Endodermal cell (in vitro differentiated cells): Measurements from ENCODE around the gene ARL6. TPM values are rescaled to one million over a fixed set of nuclear protein-coding genes. Genes with fewer than 3 reads are reported as not detected.

ENCODE experiments used
- DNase-seq: peaks from one replicate; pipeline ENCODE4 v3.0.0-alpha.2; 2017
- H3K27ac ChIP-seq: 2 replicates; pipeline ENCODE4 v1.5.1; 2013; ENCODE audit warnings: mild to moderate bottlenecking, low read depth, low read length, moderate library complexity
- H3K27me3 ChIP-seq: 2 replicates; pipeline ENCODE4 v1.6.1; 2013; ENCODE audit warnings: mild to moderate bottlenecking, low read length, moderate library complexity; ENCODE audit not compliant: insufficient read depth, control insufficient read depth, poor library complexity, severe bottlenecking
- H3K36me3 ChIP-seq: 2 replicates; pipeline ENCODE4 v1.7.0; 2013; ENCODE audit warnings: mild to moderate bottlenecking, low read length, moderate library complexity; ENCODE audit not compliant: control insufficient read depth, insufficient read depth
- H3K4me1 ChIP-seq: one replicate; pipeline ENCODE4 v1.7.0; 2013; ENCODE audit warnings: low read length; ENCODE audit not compliant: control insufficient read depth, insufficient read depth
- H3K4me3 ChIP-seq: 2 replicates; pipeline ENCODE4 v1.5.1; 2013; ENCODE audit warnings: mild to moderate bottlenecking, low read length, moderate library complexity
- H3K9ac ChIP-seq: 2 replicates; pipeline ENCODE4 v1.6.1; 2013; ENCODE audit warnings: mild to moderate bottlenecking, low read length, moderate library complexity; ENCODE audit not compliant: poor library complexity, severe bottlenecking; ENCODE audit errors: extremely low read depth
- H3K9me3 ChIP-seq: 2 replicates; pipeline ENCODE4 v1.6.1; 2013; ENCODE audit warnings: mild to moderate bottlenecking, low read length, moderate library complexity; ENCODE audit not compliant: control insufficient read depth
- H3K27ac Mint-ChIP-seq: 2 replicates; pipeline ENCODE4 v1.8.0; 2020; ENCODE audit warnings: mixed read lengths
- H3K27me3 Mint-ChIP-seq: 2 replicates; pipeline ENCODE4 v1.8.0; 2021; ENCODE audit warnings: mild to moderate bottlenecking, mixed read lengths; ENCODE audit not compliant: insufficient read depth
- H3K36me3 Mint-ChIP-seq: 2 replicates; pipeline ENCODE4 v1.8.0; 2020; ENCODE audit warnings: low read depth, mixed read lengths
- H3K4me1 Mint-ChIP-seq: 2 replicates; pipeline ENCODE4 v1.8.0; 2020; ENCODE audit warnings: mixed read lengths
- H3K4me3 Mint-ChIP-seq: 2 replicates; pipeline ENCODE4 v1.8.0; 2020; ENCODE audit warnings: mild to moderate bottlenecking, moderate library complexity, mixed read lengths
- H3K9me3 Mint-ChIP-seq: 2 replicates; pipeline ENCODE4 v1.8.0; 2020; ENCODE audit warnings: mild to moderate bottlenecking, mixed read lengths
- WGBS, 2 experiments: methylation state at CpG; one replicate each; pipeline versions ENCODE4 v1.1.5 to v1.1.7; 2013; ENCODE audit warnings: missing lambda C conversion rate in 2 of 2, mixed read lengths in 1 of 2; ENCODE audit not compliant: insufficient coverage in 1 of 2, insufficient read length in 1 of 2; 5-methylcytosine and 5-hydroxymethylcytosine counted together
- total RNA-seq, 2 donors: library from RNA; stranded (reverse); fragmentation: NEBNext Ultra II Directional in 1 of 2; extraction: Animal tissue kit (Norgen Biotek cat#: 25700) in 1 of 2; gene quantifications; 2 replicates in 1 of 2; 3 replicates in 1 of 2; pipeline ENCODE4 v1.2.1, GENCODE V29; 2021
- TF ChIP-seq, protein P1 (sequence below): fragments of 200-600 bp; sonication (generic); conservative IDR thresholded peaks from 2 replicates; pipeline ENCODE4 v1.5.0; 2021; ENCODE audit warnings: antibody characterized with exemption, mild to moderate bottlenecking

The ARL6 gene
- total RNA-seq, 2 donors from 2014 or later, result 11.1 to 15.7 TPM

DNA sequence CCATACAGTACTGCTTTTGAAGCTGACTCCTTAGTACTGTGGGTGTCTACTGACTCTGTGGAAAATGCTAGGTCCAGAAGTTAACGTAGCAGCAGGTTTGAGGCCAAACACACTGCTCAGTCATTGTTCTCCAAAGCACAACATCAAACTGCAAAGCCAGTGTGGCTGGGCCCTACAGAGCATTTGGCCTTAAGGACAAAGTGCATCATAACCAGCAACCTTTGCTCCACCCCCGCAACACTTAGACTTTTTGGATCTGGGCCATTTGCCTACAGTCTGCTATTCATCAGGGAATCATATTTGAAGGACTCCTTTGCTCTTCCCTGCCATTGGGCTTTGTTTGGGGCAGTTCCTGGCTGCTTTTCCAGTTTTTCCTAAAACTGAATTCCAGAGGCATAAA, 43.1 kb upstream of the ARL6 start:
- Mint-ChIP-seq H3K27ac (no peak overlapping the region), H3K27me3 (no peaks in the 10 kb centered on the region), H3K36me3 (no peaks in the 10 kb centered on the region), H3K4me1 (no peaks in the 10 kb centered on the region), H3K4me3 (no peak overlapping the region), H3K9me3 (no peaks in the 10 kb centered on the region)
- no peak overlapping the region for H3K4me3 ChIP-seq
- DNase-seq, result no peak
- H3K4me1 ChIP-seq, result no peaks in the 10 kb centered on the region
- no peaks in the 10 kb centered on the region for H3K36me3 ChIP-seq
- H3K9ac ChIP-seq, result no peak overlapping the region
- WGBS, 2 experiments, result 93 to 100% methylated on average over 2 of the region's 2 CpGs
- H3K9me3 ChIP-seq, result no peaks in the 10 kb centered on the region
- H3K27ac ChIP-seq, result no peak overlapping the region
- H3K27me3 ChIP-seq, result no peaks in the 10 kb centered on the region
- TF ChIP-seq, protein P1, sequence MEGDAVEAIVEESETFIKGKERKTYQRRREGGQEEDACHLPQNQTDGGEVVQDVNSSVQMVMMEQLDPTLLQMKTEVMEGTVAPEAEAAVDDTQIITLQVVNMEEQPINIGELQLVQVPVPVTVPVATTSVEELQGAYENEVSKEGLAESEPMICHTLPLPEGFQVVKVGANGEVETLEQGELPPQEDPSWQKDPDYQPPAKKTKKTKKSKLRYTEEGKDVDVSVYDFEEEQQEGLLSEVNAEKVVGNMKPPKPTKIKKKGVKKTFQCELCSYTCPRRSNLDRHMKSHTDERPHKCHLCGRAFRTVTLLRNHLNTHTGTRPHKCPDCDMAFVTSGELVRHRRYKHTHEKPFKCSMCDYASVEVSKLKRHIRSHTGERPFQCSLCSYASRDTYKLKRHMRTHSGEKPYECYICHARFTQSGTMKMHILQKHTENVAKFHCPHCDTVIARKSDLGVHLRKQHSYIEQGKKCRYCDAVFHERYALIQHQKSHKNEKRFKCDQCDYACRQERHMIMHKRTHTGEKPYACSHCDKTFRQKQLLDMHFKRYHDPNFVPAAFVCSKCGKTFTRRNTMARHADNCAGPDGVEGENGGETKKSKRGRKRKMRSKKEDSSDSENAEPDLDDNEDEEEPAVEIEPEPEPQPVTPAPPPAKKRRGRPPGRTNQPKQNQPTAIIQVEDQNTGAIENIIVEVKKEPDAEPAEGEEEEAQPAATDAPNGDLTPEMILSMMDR, result no peak

DNA sequence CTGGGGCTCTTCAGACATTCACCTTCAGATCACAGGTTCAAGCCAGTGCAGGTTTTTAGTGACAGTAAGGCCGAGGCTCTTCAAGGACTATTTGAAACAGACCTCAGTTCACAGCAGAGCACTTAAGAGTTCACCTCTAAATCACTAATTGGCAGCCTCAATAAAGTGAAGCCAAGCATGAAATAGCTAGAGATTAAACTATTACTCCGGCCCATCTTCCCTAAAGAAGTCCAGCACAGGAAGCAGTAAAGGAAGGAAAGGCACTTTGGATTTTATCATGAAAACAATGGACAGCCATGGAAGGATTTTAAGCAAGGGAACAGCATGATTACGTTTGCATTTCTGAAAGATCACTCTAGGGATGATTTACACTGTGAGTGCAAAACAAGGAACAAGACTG, 27.6 kb upstream of the ARL6 start:
- H3K36me3 Mint-ChIP-seq, result no peaks in the 10 kb centered on the region
- Histone ChIP-seq H3K4me1 (no peaks in the 10 kb centered on the region), H3K9me3 (no peaks in the 10 kb centered on the region), H3K27me3 (no peaks in the 10 kb centered on the region), H3K36me3 (no peaks in the 10 kb centered on the region), H3K27ac (no peak overlapping the region), H3K9ac (no peak overlapping the region), H3K4me3 (no peak overlapping the region)
- no peak overlapping the region for H3K27ac Mint-ChIP-seq
- no peaks in the 10 kb centered on the region for H3K9me3 Mint-ChIP-seq
- H3K4me1 Mint-ChIP-seq, result no peaks in the 10 kb centered on the region
- TF ChIP-seq, protein P1, result no peak
- DNase-seq, result no peak
- WGBS, 2 experiments, result 55 to 57% methylated on average over 3 of the region's 3 CpGs
- H3K27me3 Mint-ChIP-seq, result no peaks in the 10 kb centered on the region
- no peak overlapping the region for H3K4me3 Mint-ChIP-seq

- H3K9ac ChIP-seq, result no peak overlapping the region
Measured at GRCh38 chr3:97738761-97739160, 25.8 kb upstream of the ARL6 start.

More at GRCh38 chr3:97738761-97739160, 25.8 kb upstream of the ARL6 start:
- DNase-seq, result no peak
- Mint-ChIP-seq H3K27me3 (no peaks in the 10 kb centered on the region), H3K27ac (no peak overlapping the region), H3K9me3 (no peaks in the 10 kb centered on the region), H3K4me1 (no peaks in the 10 kb centered on the region), H3K4me3 (no peak overlapping the region), H3K36me3 (no peaks in the 10 kb centered on the region)
- H3K27me3 ChIP-seq, result no peaks in the 10 kb centered on the region
- H3K27ac ChIP-seq, result no peak overlapping the region
- TF ChIP-seq, protein P1, result no peak
- WGBS, 2 experiments, result 75% methylated on average over 1 of the region's 1 CpG; no CpG with 5 or more reads in 1 of the 2 experiments
- no peaks in the 10 kb centered on the region for H3K4me1 ChIP-seq
- H3K4me3 ChIP-seq, result no peak overlapping the region
- H3K9me3 ChIP-seq, result no peaks in the 10 kb centered on the region
- H3K36me3 ChIP-seq, result no peaks in the 10 kb centered on the region
